ENCODE results near the gene GNA12.

DNA sequence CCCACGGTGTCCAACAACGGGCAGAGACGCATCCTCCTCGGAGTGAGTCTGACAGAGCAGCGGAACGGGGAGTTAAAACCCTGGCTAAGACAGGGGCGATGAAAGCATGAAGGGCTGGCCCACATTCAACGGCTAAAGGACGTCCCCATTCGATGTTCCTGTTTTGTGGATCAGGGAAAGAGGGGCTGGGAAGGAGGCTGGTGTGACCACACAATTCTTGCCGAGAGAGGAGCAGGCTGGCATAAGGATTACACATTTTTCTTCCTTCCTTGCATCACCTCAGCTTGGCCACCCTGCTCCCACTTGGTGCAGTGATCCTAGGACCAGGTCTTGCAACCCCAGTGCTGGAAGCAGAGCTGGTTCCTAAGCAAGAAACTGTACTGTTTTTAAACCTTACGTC, 67.7 kb downstream of the GNA12 start:
- no peak for TF ChIP-seq GABPA (IDR thresholded peaks at IDR 0.05; ENCODE audit: low read depth)
- TF ChIP-seq, protein P1, sequence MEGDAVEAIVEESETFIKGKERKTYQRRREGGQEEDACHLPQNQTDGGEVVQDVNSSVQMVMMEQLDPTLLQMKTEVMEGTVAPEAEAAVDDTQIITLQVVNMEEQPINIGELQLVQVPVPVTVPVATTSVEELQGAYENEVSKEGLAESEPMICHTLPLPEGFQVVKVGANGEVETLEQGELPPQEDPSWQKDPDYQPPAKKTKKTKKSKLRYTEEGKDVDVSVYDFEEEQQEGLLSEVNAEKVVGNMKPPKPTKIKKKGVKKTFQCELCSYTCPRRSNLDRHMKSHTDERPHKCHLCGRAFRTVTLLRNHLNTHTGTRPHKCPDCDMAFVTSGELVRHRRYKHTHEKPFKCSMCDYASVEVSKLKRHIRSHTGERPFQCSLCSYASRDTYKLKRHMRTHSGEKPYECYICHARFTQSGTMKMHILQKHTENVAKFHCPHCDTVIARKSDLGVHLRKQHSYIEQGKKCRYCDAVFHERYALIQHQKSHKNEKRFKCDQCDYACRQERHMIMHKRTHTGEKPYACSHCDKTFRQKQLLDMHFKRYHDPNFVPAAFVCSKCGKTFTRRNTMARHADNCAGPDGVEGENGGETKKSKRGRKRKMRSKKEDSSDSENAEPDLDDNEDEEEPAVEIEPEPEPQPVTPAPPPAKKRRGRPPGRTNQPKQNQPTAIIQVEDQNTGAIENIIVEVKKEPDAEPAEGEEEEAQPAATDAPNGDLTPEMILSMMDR (IDR thresholded peaks at IDR 0.05; ENCODE audit: insufficient read depth, low read length) = no peak

Data from HL-60 (cell line).